HepG2 (cell line): ENCODE results near the gene AANAT. TPM values are rescaled to one million over a fixed set of nuclear protein-coding genes. Genes with fewer than 3 reads are reported as not detected.
A peak's percentile ranks its signal among the peaks of the same experiment; 100 is the strongest.

Source experiments
- GATAD1 ChIP-seq: IDR thresholded peaks from 2 replicates; pipeline ENCODE4 v1.6.1; 2016; ENCODE audit warnings: missing genetic modification reagents, missing compliant biosample characterization
- GTF2F1 ChIP-seq: fragments of 150-350 bp; IDR thresholded peaks from 2 replicates; pipeline ENCODE4 v1.6.1; 2014; ENCODE audit warnings: low read length
- HES4 ChIP-seq: sonication (generic); formaldehyde crosslinking; IDR thresholded peaks from 2 replicates; pipeline ENCODE4 v1.9.0; 2021; ENCODE audit warnings: mild to moderate bottlenecking, missing genetic modification reagents, borderline replicate concordance
- HIVEP1 ChIP-seq: sonication (generic); formaldehyde crosslinking; IDR thresholded peaks from 2 replicates; pipeline ENCODE4 v1.4.0; 2020; ENCODE audit warnings: mild to moderate bottlenecking, missing genetic modification reagents
- NPAS2 ChIP-seq: sonication (generic); formaldehyde crosslinking; IDR thresholded peaks from 2 replicates; pipeline ENCODE4 v1.8.0; 2022; ENCODE audit warnings: mild to moderate bottlenecking, missing genetic modification reagents, borderline replicate concordance
- NR0B2 ChIP-seq: sonication (generic); formaldehyde crosslinking; IDR thresholded peaks from 2 replicates; pipeline ENCODE4 v1.4.0; 2020; ENCODE audit warnings: mild to moderate bottlenecking, missing genetic modification reagents
- PAXIP1 ChIP-seq: sonication (generic); formaldehyde crosslinking; conservative IDR thresholded peaks from 2 replicates; pipeline ENCODE4 v1.4.0; 2020; ENCODE audit warnings: mild to moderate bottlenecking, missing genetic modification reagents, moderate library complexity
- SKIL ChIP-seq: sonication (generic); formaldehyde crosslinking; IDR thresholded peaks from 2 replicates; pipeline ENCODE4 v1.8.0; 2022; ENCODE audit warnings: missing genetic modification reagents, mild to moderate bottlenecking, moderate library complexity, borderline replicate concordance
- TP53 ChIP-seq: sonication (generic); formaldehyde crosslinking; conservative IDR thresholded peaks from 2 replicates; pipeline ENCODE4 v1.4.0; 2020; ENCODE audit warnings: missing genetic modification reagents
- ZBTB43 ChIP-seq: sonication (generic); formaldehyde crosslinking; conservative IDR thresholded peaks from 2 replicates; pipeline ENCODE4 v1.4.0; 2020; ENCODE audit warnings: missing genetic modification reagents
- ZFP62 ChIP-seq: sonication (generic); formaldehyde crosslinking; IDR thresholded peaks from 2 replicates; pipeline ENCODE4 v1.4.0; 2020; ENCODE audit warnings: missing genetic modification reagents
- ZFP82 ChIP-seq: sonication (generic); formaldehyde crosslinking; IDR thresholded peaks from 2 replicates; pipeline ENCODE4 v1.5.1; 2020; ENCODE audit warnings: mild to moderate bottlenecking, missing genetic modification reagents, borderline replicate concordance
- ZIK1 ChIP-seq: sonication (generic); formaldehyde crosslinking; IDR thresholded peaks from 2 replicates; pipeline ENCODE4 v1.5.0; 2020; ENCODE audit warnings: mild to moderate bottlenecking, low read depth, missing genetic modification reagents, borderline replicate concordance
- ZNF121 ChIP-seq: sonication (generic); formaldehyde crosslinking; IDR thresholded peaks from 2 replicates; pipeline ENCODE4 v1.5.0; 2020; ENCODE audit warnings: mild to moderate bottlenecking, missing genetic modification reagents
- ZNF234 ChIP-seq: sonication (generic); formaldehyde crosslinking; conservative IDR thresholded peaks from 2 replicates; pipeline ENCODE4 v1.5.1; 2020; ENCODE audit warnings: mild to moderate bottlenecking, missing genetic modification reagents
- ZNF451 ChIP-seq: sonication (generic); formaldehyde crosslinking; IDR thresholded peaks from 2 replicates; pipeline ENCODE4 v1.5.0; 2020; ENCODE audit warnings: mild to moderate bottlenecking, missing genetic modification reagents
- ZNF670 ChIP-seq: sonication (generic); formaldehyde crosslinking; IDR thresholded peaks from 2 replicates; pipeline ENCODE4 v1.8.0; 2022; ENCODE audit warnings: mild to moderate bottlenecking, missing genetic modification reagents, borderline replicate concordance
- ZNF784 ChIP-seq: sonication (generic); formaldehyde crosslinking; IDR thresholded peaks from 2 replicates; pipeline ENCODE4 v1.5.1; 2020; ENCODE audit warnings: missing genetic modification reagents, mild to moderate bottlenecking, borderline replicate concordance
- ZSCAN21 ChIP-seq: sonication (generic); formaldehyde crosslinking; IDR thresholded peaks from 2 replicates; pipeline ENCODE4 v1.8.0; 2022; ENCODE audit warnings: mild to moderate bottlenecking, missing genetic modification reagents, moderate library complexity, borderline replicate concordance
- ZSCAN22 ChIP-seq: sonication (generic); formaldehyde crosslinking; IDR thresholded peaks from 2 replicates; pipeline ENCODE4 v1.4.0; 2020; ENCODE audit warnings: mild to moderate bottlenecking, missing genetic modification reagents
- polyA plus RNA-seq, 8 experiments: library from polyadenylated mRNA; depleted of rRNA in 3 of 8; stranded (reverse) in 7 of 8; unstranded in 1 of 8; fragments of >200 nt; fragmentation: Illumina TruSeq in 4 of 8; extraction: Trizol in 4 of 8; gene quantifications; 2 replicates each; pipeline versions ENCODE4 v1.2.1 to v1.2.3, GENCODE V29; 2011 to 2016; ENCODE audit warnings: low read depth in 4 of 8, missing spikeins in 1 of 8, mixed read lengths in 1 of 8; ENCODE audit not compliant: insufficient read depth in 1 of 8
- total RNA-seq, 5 experiments: library from RNA; depleted of rRNA; stranded (reverse); fragments of >200 nt; fragmentation: Illumina TruSeq; extraction: Trizol; gene quantifications; 2 replicates each; pipeline ENCODE4 v1.2.3, GENCODE V29; 2016; ENCODE audit warnings: low read depth in 1 of 5

AANAT gene
- total and polyA plus RNA-seq, 2 of the 13 experiments (the other 11 are each of a cell fraction or from before 2014, with no cell fraction given) = 0.07 TPM; not detected in 1

- no peak for TF ChIP-seq GTF2F1
- no peak for TF ChIP-seq ZIK1
- peak; percentile 60; the same call in 1 of the 2 replicates for TF ChIP-seq ZSCAN21 (CRISPR knock-in tag)
- TF ChIP-seq ZFP62 (CRISPR knock-in tag) = no peak
- no peak for TF ChIP-seq ZBTB43 (CRISPR knock-in tag)
- TF ChIP-seq ZNF784 (CRISPR knock-in tag) = 0 out of 2 replicates have a peak, but pooled peaks have one; percentile 18
- TF ChIP-seq TP53 (CRISPR knock-in tag) = no peak
- TF ChIP-seq ZSCAN22 = no peak
- TF ChIP-seq ZNF451 (CRISPR knock-in tag) = 0 out of 2 replicates have a peak, but pooled peaks have one; percentile 6
- TF ChIP-seq ZNF121 (CRISPR knock-in tag) = no peak
- no peak for TF ChIP-seq PAXIP1 (CRISPR knock-in tag)
- TF ChIP-seq ZNF234 (CRISPR knock-in tag) = no peak
- no peak for TF ChIP-seq NPAS2
- no peak for TF ChIP-seq HES4
- TF ChIP-seq NR0B2 (CRISPR knock-in tag) = no peak
- no peak for TF ChIP-seq ZNF670 (CRISPR knock-in tag)
- peak; percentile 48 for TF ChIP-seq GATAD1 (CRISPR knock-in tag)
- peak; percentile 65 for TF ChIP-seq HIVEP1 (CRISPR knock-in tag)
- TF ChIP-seq ZFP82 = no peak
- TF ChIP-seq SKIL (CRISPR knock-in tag) = no peak
These were observed 39.3 kb downstream of the AANAT start (continued) for GRCh38 chr17:76506408-76507345.
